Left colon (tissue), 2 donors: ENCODE results near the gene CD209. TPM values are rescaled to one million over a fixed set of nuclear protein-coding genes. Genes with fewer than 3 reads are reported as not detected.

Experiments
- ATAC-seq: fragments of 200-7000 bp; cut with Tn5 transposase; one replicate; pipeline ENCODE4 v1.9.1; 2020; ENCODE audit warnings: mild to moderate bottlenecking, moderate library complexity
- DNase-seq, 2 donors: peaks; one replicate each; pipeline ENCODE4 v3.0.0-alpha.2; 2020
- intact Hi-C, 2 donors: fragments of 100-400 bp; cut with DNase I in 1 of 2; cut with micrococcal nuclease in 1 of 2; formaldehyde crosslinking; loops; one replicate each; pipeline versions ENCODE4 v1.11.2 to v1.14.0; 2022; cut with DNase I, micrococcal nuclease
- total RNA-seq, 2 donors: library from RNA; stranded (reverse); fragmentation: NEBNext Ultra II Directional; extraction: Animal tissue kit (Norgen Biotek cat#: 25700); gene quantifications; one replicate each; pipeline ENCODE4 v1.2.1, GENCODE V29; 2021
- donor health status: DM: no; HTN: no; CAD: no.
- donor health status: DM: yes; HTN: yes; CAD: no.

CD209 gene
- total RNA-seq, 2 donors from 2014 or later: 2.6 to 12.1 TPM

GRCh38 chr19:7742575-7742974 is 4.8 kb downstream of the CD209 start:
- intact Hi-C loops: no loop called here
- ATAC-seq: no peak

GRCh38 chr19:7740682-7741054 is 6.7 kb downstream of the CD209 start:
- intact Hi-C loops: no loop called here
- no peak for ATAC-seq
- no peak for DNase-seq

More at GRCh38 chr19:7742575-7742974, 4.8 kb downstream of the CD209 start:
- no peak for DNase-seq

DNA sequence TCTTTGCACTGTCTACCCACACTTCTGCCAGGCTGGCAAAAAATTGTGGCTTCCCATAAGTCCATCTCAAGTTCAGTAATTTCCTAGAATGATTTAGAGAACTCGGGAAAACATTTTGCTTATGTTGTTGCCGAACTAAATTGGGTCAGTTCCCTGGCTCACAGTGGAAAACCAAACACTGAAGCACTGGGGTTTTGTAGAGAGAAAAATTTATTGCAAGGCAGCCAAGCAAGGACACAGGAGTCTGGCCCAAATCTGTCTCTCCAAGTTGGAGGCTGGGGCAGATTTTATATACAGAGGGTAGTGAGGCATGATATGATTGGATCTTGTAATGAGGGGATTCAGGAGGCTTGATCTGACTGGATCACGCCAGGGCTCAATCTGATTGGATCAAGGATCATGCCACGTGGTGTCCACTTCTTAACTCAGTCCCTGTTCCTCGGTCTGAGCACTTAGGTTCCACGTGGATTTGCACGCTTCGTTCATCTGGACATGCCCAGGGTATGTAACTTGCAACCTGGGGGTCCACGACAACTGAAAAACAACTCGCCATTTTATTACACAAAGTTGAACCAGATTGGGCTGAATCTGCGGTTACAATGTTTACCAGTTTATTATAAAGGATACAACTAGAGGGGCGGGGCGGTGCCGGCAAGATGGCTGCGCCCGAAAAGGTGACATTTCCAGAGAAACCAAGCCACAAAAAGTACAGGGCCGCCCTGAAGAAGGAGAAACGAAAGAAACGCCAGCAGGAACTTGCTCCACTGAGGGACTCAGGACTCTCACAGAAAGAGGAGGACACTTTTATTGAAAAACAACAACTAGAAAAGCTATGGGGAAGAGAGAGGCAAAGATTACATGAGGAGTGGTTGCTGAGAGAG is 7.3 kb downstream of the CD209 start:
- ATAC-seq (no peak), DNase-seq (no peak)
- intact Hi-C loops: no loop called here

- intact Hi-C loops: no loop called here
- DNase-seq (no peak), ATAC-seq (no peak)
Observed at GRCh38 chr19:7739211-7739755, 8.1 kb downstream of the CD209 start.

DNA sequence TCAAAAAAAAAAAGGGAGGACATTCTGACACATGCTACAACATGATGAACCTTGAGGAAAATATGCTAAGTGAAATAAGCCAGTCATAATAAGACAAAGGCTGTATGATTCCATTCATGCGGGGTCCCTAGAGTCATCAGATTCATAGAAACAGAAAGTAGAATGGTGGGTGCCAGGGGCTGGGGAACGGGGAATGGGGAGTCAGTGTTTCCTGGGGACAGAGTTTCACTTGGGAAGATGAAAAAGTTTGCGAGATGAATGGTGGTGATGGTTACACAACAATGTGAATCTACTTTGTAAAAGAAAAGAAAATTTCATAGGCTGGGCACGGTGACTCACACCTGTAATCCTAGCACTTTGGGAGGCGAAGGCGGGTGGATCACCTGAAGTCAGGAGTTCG is 9.3 kb downstream of the CD209 start:
- intact Hi-C loops: no loop called here
- DNase-seq (no peak), ATAC-seq (no peak)

DNA sequence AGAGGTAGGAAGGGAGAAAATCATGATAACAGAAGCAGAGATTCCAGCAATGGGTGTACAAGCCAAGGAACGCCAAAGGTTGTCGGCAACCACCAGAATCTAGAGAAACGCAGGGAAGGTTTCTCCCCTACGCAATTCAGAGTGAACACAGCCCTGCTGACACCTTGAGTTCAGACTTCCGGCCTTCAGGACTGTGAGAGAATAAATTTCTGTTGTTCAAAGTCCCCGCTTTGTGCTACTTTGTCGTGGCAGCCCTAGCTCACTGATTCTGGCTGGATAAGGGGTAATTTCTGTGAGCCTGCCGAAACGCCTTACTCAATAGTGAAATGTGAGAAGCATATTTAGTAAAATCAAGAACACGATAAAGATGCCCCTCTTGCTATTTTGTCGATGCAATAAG is 10.1 kb downstream of the CD209 start:
- DNase-seq (no peak), ATAC-seq (no peak)
- intact Hi-C loops: no loop called here

DNA sequence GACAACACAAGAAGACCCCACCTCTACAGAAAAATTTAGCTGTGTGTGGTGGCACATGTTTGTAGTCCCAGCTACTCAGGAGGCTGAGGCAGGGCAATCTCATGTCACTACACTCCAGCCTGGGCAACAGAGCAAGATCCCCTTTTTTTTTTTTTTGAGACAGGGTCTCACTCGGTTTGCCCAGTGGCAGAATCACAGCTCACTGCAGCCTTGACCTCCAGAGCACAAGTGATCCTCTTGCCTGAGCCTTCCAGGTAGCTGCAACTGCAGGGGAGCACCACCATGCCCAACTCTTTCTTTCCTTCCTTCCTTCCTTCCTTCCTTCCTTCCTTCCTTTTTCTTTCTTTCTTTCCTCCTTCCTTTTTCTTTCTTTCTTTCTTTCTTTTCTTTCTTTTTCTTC is 11.2 kb downstream of the CD209 start:
- ATAC-seq (no peak), DNase-seq (no peak)
- intact Hi-C loops: no loop called here

DNA sequence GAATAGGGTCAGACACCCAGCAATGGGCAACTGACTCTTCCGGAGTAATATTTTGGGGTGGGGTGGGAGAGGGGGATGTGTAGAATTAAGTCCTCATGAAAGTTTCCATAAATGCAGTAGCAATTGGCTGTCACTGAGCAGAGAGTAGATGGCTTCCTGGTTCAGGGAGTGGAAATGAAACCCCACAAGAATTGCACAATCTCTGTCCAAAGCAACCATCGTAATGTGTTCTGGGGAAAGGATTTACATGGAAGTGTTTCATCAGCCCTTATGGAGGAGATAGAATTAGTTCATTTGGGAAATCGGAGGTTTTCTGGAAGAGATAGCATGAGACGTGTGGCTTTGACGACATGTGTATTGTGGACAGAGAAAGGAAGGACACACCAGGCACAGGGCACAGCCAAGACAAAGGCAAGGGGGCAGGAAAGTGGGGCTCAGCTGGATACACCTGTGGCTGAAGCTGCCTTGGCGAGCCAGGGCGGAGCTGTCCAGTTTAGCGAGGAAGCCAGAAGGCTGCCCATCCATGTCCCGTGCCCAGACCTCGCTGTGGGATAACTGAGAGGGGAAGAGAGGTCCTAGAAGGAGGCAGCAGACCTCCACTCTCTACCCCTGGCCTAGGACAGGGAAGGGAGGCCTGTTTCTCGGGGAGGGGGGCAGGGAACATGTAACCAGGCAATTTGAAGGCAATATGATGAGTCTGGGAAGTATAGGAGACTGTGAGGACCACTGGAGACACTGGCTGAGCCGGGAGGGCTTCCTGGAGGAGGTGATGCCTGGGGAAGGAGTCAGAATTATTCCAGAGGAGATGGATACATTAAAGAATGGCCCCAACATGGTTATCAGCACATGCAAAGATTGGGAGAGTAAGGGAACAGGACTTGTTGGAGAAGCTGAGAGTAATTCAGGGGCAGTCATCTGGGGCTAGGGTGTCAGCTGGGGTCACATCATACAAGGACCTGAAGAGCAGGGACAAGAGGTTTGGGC is 12.8 kb downstream of the CD209 start:
- no peak for DNase-seq
- no peak for ATAC-seq
- intact Hi-C loops: no loop called here

GRCh38 chr19:7733376-7733775 is 14.0 kb downstream of the CD209 start:
- ATAC-seq: no peak
- intact Hi-C loops: no loop called here
- no peak for DNase-seq

DNA sequence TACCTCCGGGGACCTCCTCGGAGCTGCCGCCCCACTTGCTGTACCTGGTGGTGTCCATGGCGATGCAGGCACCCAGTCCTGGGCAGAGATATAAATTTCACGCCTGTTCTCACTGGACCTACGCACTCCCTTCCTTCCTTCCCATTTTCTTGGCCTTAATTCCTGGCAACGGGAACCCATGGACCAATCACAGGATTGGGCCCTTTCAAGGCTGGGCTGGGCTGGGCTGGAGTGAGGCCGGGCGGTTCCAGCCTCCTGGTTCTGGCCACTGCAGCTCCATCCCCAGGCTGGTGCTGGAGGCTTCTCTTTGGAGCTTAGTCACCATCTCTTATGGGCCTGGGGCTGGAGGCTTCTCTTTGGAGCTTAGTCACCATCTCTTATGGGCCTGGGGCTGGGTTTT is 15.3 kb downstream of the CD209 start, which contains the start of gene CLEC4G:
Gene CLEC4G, minus strand, starts transcription at position 66 of the 400 bp plus-strand sequence. Its CDS starts 8 bp downstream, at position 58.
- ATAC-seq: no peak
- intact Hi-C loops: no loop called here
- no peak for DNase-seq

- DNase-seq: no peak
- intact Hi-C loops: no loop called here
- no peak for ATAC-seq
Observed at GRCh38 chr19:7731615-7732014, 15.7 kb downstream of the CD209 start.

- no peak for DNase-seq
- intact Hi-C loops: no loop called here
- ATAC-seq: no peak
Observed at GRCh38 chr19:7731218-7731595, 16.1 kb downstream of the CD209 start.

GRCh38 chr19:7730286-7731217 is 16.8 kb downstream of the CD209 start:
- DNase-seq (no peak), ATAC-seq (no peak)
- intact Hi-C loops: no loop called here

DNA sequence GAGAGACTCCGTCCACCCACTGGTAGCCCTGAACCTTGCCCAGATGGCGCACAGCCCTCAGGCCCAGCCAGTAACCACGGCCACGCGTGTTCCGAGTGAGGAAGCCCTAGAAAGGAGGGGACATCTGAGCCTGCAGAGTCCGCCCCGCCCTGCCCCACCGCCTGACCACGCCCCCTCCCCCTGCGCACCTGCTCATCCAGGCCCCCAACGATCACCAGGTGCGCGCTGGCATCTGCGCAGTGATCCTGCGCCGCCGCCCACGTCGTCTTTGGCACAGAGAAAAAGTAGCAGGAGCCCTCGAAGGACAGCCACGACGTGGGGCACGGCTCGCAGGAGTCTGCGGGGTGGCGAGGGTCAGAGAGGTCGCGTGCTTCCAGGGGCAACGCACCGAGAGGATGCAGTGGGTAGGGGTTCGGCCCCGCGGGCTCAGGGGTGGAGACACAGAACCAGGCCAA is 17.5 kb downstream of the CD209 start:
- intact Hi-C loops: no loop called here
- ATAC-seq (no peak), DNase-seq (no peak)

GRCh38 chr19:7729211-7729610 is 18.1 kb downstream of the CD209 start:
- intact Hi-C loops: no loop called here
- no peak for ATAC-seq
- DNase-seq: no peak

DNA sequence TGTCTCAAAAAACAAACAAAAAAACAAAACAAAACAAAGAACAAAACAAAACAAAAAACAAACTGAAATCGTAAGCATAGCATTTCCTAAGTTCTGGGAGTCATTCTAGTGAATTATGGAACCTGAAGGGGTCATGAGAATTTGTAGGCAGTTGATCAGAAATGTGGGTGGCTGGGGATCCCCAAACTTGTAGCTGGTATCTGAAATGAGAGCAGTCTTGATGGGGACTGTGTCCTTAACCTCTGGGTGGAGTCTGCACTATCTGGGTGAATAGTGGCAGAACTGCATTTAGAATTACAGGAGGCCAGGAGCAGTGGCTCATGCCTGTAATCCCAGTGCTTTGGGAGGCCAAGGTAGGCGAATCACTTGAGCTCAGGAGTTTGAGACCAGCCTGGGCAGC is 21.5 kb downstream of the CD209 start:
- intact Hi-C loops: no loop called here
- DNase-seq: no peak
- no peak for ATAC-seq

- ATAC-seq: no peak
- intact Hi-C loops: no loop called here
- no peak for DNase-seq
Observed at GRCh38 chr19:7722231-7722651, 25.1 kb downstream of the CD209 start.

DNA sequence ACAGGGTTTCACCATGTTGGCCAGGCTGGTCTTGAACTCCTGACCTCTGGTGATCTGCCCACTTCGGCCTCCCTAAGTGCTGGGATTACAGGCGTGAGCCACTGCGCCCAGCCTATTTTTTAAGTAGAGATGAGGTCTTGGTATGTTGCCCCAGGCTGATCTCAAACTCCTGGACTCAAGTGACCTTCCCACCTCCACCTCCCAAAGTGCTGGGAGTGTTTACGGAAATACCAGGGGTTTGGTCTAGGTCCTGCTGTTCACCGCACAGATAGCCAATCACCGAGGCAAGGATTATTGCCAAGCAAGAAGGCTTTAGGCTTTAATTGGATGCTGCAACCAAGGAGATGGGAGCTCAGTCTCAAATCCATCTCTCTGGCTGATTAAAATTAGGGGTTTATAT is 27.0 kb downstream of the CD209 start:
- no peak for DNase-seq
- intact Hi-C loops: no loop called here
- no peak for ATAC-seq
